SU-DHL-6 (cell line): ENCODE measurements around the gene APOF.

ENCODE experiments used
- H2AFZ ChIP-seq: fragments of 200-600 bp; sonication (generic); 2 replicates; pipeline ENCODE4 v1.6.1; 2014; ENCODE audit warnings: low read depth, mild to moderate bottlenecking, moderate library complexity, mixed read lengths, antibody characterized with exemption, low read length; ENCODE audit not compliant: severe bottlenecking
- H3F3A ChIP-seq: fragments of 200-600 bp; shearing (Covaris generic); 2 replicates; pipeline ENCODE4 v1.6.0; 2016; ENCODE audit warnings: antibody characterized with exemption, mild to moderate bottlenecking; ENCODE audit not compliant: insufficient read depth
- H3K27ac ChIP-seq: fragments of 200-600 bp; sonication (generic); 2 replicates; pipeline ENCODE4 v1.5.1; 2016; ENCODE audit warnings: low read depth, mild to moderate bottlenecking, low read length, moderate library complexity, mixed read lengths
- H3K27me3 ChIP-seq: fragments of 200-600 bp; sonication (generic), shearing (Covaris generic); 2 replicates; pipeline ENCODE4 v1.6.0; 2014; ENCODE audit warnings: mild to moderate bottlenecking, low read length
- H3K36me3 ChIP-seq: fragments of 200-600 bp; sonication (generic); 2 replicates; pipeline ENCODE4 v1.6.1; 2014; ENCODE audit warnings: mild to moderate bottlenecking, low read length, mixed read lengths
- H3K4me2 ChIP-seq: fragments of 300-600, 200-600 bp; shearing (Covaris generic), sonication (generic); 2 replicates; pipeline ENCODE4 v1.6.0; 2014; ENCODE audit warnings: low read length, low read depth, mild to moderate bottlenecking; ENCODE audit not compliant: poor library complexity, severe bottlenecking
- H3K4me3 ChIP-seq: fragments of 200-600 bp; sonication (generic); 2 replicates; pipeline ENCODE4 v1.5.1; 2014; ENCODE audit warnings: antibody characterized with exemption, low read length, mild to moderate bottlenecking, mixed read lengths; ENCODE audit not compliant: insufficient read depth, poor library complexity, severe bottlenecking
- H3K79me2 ChIP-seq: fragments of 200-600 bp; sonication (generic); 2 replicates; pipeline ENCODE4 v1.6.1; 2014; ENCODE audit warnings: mild to moderate bottlenecking, low read length, moderate library complexity; ENCODE audit not compliant: insufficient read depth
- H3K9ac ChIP-seq: fragments of 200-600 bp; sonication (generic); 2 replicates; pipeline ENCODE4 v1.7.0; 2014; ENCODE audit warnings: mild to moderate bottlenecking, low read length
- H3K9me2 ChIP-seq: fragments of 200-600 bp; sonication (generic); replicated peaks from 2 replicates; pipeline ENCODE4 v1.6.1; 2014; ENCODE audit warnings: low read length; ENCODE audit not compliant: insufficient read depth
- H3K9me3 ChIP-seq: fragments of 200-600 bp; sonication (generic); 2 replicates; pipeline ENCODE4 v1.6.1; 2014; ENCODE audit warnings: low read length, mixed read lengths; ENCODE audit not compliant: insufficient read depth
- H4K20me1 ChIP-seq: fragments of 200-600 bp; sonication (generic); 2 replicates; pipeline ENCODE4 v1.6.1; 2014; ENCODE audit warnings: low read depth, mild to moderate bottlenecking, antibody characterized with exemption, low read length, moderate library complexity, mixed read lengths
- CTCF ChIP-seq: fragments of 200-600 bp; sonication (generic); IDR thresholded peaks from one replicate; pipeline ENCODE4 v1.5.1; 2017; ENCODE audit warnings: antibody characterized with exemption, mild to moderate bottlenecking, low read length, moderate library complexity; ENCODE audit not compliant: insufficient read depth, poor library complexity, severe bottlenecking
- EZH2phosphoT487 ChIP-seq: fragments of 200-600 bp; sonication (generic), shearing (Covaris generic); conservative IDR thresholded peaks from 2 replicates; pipeline ENCODE4 v1.6.1; 2018; ENCODE audit warnings: mild to moderate bottlenecking, antibody characterized with exemption, low read length, moderate library complexity, mixed read lengths

Gene APOF

GRCh38 chr12:56362130-56363059 lies at the start of gene APOF:
APOF (minus strand) TSS chr12:56362857; CDS start chr12:56362745, 112 bp downstream.
- H3K9me2 ChIP-seq, result no peaks in the 10 kb centered on the region
- H3K79me2 ChIP-seq, result peaks cover 14% of the 10 kb centered on the region
- peaks cover 18% of the 10 kb centered on the region for H3F3A ChIP-seq
- TF ChIP-seq EZH2phosphoT487, result no peak
- no peak for TF ChIP-seq CTCF
- H3K4me3 ChIP-seq, result no peak within 1 kb of the TSS
- H3K4me2 ChIP-seq, result no peak within 1 kb of the TSS
- no peak within 1 kb of the TSS for H3K9ac ChIP-seq
- H3K27me3 ChIP-seq, result no peaks in the 10 kb centered on the region
- no peaks in the 10 kb centered on the region for H3K9me3 ChIP-seq
- no peaks in the 10 kb centered on the region for H4K20me1 ChIP-seq
- no peak within 1 kb of the TSS for H2AFZ ChIP-seq
- H3K27ac ChIP-seq, result no peak within 1 kb of the TSS
- no peaks in the 10 kb centered on the region for H3K36me3 ChIP-seq

- no peak overlapping the region for H2AFZ ChIP-seq
- H3K36me3 ChIP-seq, result no peaks in the 10 kb centered on the region
- no peaks in the 10 kb centered on the region for H3F3A ChIP-seq
- H3K27ac ChIP-seq, result no peak overlapping the region
- no peaks in the 10 kb centered on the region for H3K79me2 ChIP-seq
- H4K20me1 ChIP-seq, result no peaks in the 10 kb centered on the region
- H3K4me3 ChIP-seq, result no peak overlapping the region
- H3K9me2 ChIP-seq, result no peaks in the 10 kb centered on the region
- H3K9me3 ChIP-seq, result no peaks in the 10 kb centered on the region
- H3K4me2 ChIP-seq, result no peak overlapping the region
- H3K9ac ChIP-seq, result no peak overlapping the region
- H3K27me3 ChIP-seq, result no peaks in the 10 kb centered on the region
- TF ChIP-seq CTCF, result no peak
- no peak for TF ChIP-seq EZH2phosphoT487
Observed at GRCh38 chr12:56411781-56412639, 49.4 kb upstream of the APOF start.

- no peaks in the 10 kb centered on the region for H3K9me3 ChIP-seq
- no peaks in the 10 kb centered on the region for H3K36me3 ChIP-seq
- no peaks in the 10 kb centered on the region for H3K9me2 ChIP-seq
- no peak overlapping the region for H3K4me3 ChIP-seq
- H3F3A ChIP-seq, result no peaks in the 10 kb centered on the region
- H3K79me2 ChIP-seq, result no peaks in the 10 kb centered on the region
- no peaks in the 10 kb centered on the region for H4K20me1 ChIP-seq
- TF ChIP-seq EZH2phosphoT487 (no peak), CTCF (no peak)
- H3K27ac ChIP-seq, result no peak overlapping the region
- H3K9ac ChIP-seq, result no peak overlapping the region
- H3K27me3 ChIP-seq, result no peaks in the 10 kb centered on the region
- H3K4me2 ChIP-seq, result no peak overlapping the region
- no peak overlapping the region for H2AFZ ChIP-seq
Observed at GRCh38 chr12:56410768-56411167, 48.1 kb upstream of the APOF start.
